CD4-positive, alpha-beta T cell treated with Interleukin-17A for 4 hours (primary cell): ENCODE results near the gene ULBP3.
A peak's percentile ranks its signal among the peaks of the same experiment; 100 is the strongest.
"Not testable (repeated sequence)": the region's sequence is repeated elsewhere in the genome, so short reads cannot be mapped to it uniquely, and the experiment has no call there.

ENCODE experiments used
- DNase-seq: peaks from one replicate; pipeline ENCODE4 v3.0.0-alpha.2; 2020; ENCODE audit warnings: mixed read lengths

Gene ULBP3

GRCh38 chr6:150075034-150075421, 6.1 kb upstream of the ULBP3 start:
- no peak for DNase-seq

DNA sequence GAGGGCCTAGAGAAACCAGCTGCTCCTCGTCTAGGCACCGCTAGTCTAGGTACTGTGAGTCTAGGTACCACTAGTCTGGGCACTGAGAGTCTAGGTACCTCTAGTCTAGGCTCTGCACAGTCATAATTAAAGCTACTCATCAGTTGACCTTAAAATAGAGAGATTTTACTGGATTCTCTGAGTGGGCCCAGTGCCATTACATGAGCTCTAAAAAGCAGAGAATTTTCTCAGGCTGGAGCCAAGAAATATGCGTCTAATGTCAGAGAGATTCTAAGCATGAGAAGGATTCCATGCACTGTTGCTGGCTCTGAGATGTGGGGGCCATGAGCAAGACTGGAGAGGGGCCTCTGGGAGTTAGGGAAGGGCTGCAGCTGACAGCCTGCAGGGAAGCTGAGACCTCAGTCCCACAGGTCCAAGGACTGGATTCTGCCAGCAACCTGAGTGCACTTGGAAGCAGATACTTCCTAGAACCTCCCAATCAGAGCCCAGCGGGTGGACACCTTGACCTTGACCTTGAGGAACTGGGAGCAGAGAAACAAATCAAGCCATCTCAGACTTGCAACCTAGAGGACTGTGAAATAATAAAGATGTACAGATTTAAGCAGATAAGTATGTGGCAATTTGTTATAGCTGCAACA, 5.6 kb upstream of the ULBP3 start:
- not testable (repeated sequence) for DNase-seq

DNA sequence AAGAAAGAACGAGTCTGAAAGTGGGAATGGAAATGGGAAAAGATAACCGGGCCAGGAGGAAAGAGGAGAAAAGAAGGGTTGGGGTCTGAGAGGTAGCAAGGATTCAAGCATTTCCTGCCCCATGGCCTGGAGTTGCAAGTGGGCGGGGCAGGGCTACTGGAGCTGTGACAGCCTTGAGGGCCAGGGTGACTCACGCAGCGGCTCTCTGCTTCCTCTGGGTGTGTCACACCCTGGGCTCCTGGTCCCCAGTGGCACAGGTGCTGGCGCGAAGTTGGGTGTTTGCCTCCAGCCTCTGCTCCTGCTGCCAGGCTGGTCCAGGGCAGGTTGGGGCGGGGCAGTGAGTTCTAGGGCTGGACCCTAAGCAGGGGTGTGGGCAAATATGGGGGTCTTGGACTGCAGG, 3.3 kb upstream of the ULBP3 start:
- DNase-seq: peak; percentile 63

GRCh38 chr6:150070236-150070818, 1.4 kb upstream of the ULBP3 start:
- no peak for DNase-seq

DNA sequence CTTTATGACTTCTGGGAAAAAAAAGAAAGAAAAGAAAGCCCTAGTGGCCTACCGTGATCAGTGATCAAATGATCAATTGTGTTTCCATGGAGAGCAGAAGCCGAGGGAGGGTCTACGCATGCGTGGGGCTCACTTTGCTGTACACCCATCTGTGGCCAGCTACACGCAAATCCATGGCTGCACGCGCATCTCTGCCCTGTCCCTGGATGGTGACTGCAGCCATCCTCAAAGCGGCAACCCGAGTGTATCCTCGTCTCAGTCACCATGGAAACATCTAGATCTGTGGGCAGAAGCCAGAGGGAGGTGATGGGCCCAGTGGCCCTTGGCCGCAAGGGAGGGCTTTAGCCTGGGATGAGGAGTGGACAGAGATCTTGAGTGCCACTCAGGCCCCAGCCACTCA, 785 bp upstream of the ULBP3 start:
- no peak for DNase-seq

- DNase-seq: no peak
Measured at GRCh38 chr6:150068151-150068550, 770 bp downstream of the ULBP3 start.

- no peak for DNase-seq
Measured at GRCh38 chr6:150065083-150065482, 3.8 kb downstream of the ULBP3 start.

DNA sequence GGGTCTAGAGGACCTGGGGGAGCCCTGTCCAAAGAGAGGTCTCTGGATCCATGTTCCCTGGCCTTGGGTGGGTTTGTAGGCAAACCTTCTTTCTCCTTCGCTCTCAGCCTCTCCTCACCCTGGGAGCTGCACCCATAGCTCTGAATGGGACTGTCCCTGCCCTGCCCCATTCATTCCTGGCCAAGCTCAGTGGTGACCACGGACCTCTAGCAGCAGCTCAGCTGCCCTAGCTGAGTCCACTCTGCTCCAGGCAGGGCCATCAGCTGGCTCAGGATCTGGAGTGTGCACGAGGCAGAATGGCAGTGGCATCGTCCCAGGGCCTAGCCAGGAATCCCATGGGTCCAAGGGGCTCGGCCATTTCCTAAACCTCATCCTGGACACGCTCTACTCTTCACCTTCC, 5.3 kb downstream of the ULBP3 start:
- no peak for DNase-seq

GRCh38 chr6:150059973-150060372, 8.9 kb downstream of the ULBP3 start:
- not testable (repeated sequence) for DNase-seq

GRCh38 chr6:150058986-150059385, 9.9 kb downstream of the ULBP3 start:
- DNase-seq: no peak

DNA sequence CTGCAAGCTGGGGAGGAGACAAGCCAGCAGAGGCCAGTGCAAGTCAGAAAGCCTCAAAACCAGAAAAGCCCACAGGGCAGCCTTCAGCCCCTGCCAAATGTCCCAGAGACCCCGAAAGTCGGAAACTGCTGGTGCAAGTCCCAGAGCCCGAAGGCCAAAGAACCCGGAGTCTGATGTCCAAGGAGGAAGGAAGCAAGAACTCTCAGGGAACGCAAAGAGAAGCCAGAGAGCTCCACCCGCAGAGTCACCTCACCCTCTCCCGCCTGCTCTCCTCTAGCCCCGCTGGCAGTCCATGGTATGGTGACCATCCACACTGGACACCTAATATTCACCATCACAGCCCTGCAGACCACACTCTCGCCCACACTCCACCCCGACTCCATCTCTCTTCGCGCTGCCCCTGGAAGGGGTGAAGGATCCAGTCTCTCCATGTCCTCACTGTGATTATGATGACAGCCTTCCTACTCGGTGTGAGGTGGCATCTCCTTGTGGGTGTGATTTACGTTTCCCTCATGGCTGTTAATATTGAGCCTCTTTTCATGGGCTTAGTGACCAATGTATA, 10.6 kb downstream of the ULBP3 start:
- no peak for DNase-seq

DNA sequence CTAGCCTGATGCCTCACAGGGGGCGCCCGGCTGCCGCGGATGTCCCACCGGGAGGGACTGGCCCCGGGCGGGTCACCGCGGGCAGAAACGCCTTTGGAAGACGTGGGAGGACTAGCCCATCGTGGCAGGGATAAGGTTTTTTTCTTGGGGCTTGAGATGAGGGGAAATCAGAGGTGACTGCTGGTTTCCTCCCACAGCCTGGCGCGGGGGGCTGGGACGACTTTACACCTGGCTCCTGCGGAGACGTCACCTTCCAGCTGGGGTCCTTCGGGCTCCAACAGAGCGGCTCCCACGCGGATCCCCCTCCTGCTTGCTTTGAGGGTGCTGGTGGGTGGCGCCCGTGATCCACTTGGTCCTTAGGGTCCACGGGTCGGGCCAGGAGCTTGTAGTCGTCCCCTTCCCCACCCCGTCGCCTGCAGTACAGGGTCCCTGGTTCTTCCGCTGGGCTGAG, 11.4 kb downstream of the ULBP3 start:
- no peak for DNase-seq

- no peak for DNase-seq
Measured at GRCh38 chr6:150056916-150057315, 12.0 kb downstream of the ULBP3 start.

GRCh38 chr6:150056156-150056555, 12.8 kb downstream of the ULBP3 start:
- DNase-seq: no peak

DNA sequence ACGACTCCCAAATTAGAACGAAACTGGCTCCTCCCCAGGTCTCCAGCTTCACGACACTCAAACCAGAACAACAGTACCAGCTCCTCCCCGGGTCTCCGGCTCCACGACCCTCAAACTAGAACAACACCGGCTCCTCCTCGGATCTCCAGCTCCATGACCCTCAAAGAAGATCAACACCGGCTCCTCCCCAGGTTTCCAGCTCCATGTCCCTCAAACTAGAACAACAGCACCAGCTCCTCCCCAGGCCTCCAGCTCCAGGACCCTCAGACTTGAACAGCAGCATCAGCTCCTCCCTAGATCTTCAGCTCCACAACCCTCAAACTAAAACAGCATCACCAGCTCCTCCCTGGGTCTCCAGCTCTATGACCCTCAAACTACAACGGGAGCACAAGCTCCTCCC, 13.8 kb downstream of the ULBP3 start:
- DNase-seq: no peak

DNA sequence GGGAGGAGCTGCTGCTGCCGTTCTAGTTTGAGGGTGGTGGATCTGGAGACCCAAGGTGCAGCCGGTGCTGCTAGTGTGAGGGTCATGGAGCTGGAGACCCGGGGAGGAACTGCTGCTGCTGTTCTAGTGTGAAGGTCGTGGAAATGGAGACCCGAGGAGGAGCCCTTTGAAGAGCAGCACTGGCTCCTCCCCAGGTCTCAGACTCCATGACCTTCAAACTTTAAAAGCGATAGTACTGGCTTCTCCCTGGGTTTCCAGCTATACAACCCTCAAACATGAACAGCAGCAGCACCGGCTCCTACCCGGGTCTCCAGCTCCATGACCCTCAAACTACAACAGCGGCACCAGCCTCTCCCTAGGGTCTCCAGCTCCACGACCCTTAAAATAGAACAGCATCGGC, 15.5 kb downstream of the ULBP3 start:
- DNase-seq: no peak

DNA sequence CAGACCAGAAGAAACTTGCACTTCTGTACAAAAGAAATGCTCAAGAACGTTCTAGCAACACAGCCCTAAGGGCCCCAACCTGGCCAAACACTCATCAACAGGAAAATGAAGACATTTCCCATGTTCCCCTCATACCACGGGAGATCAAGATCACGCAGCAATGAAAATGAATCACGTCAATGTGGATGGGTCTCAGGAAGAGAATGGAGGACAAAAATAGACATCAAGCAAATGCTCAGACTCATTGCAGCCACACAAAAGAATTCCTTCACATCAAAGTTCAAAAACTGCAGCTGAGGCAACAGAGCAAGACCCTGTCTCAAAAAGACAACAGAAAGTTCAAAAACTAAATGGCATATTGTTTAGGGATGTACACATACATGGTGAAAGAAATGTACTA, 18.1 kb downstream of the ULBP3 start:
- no peak for DNase-seq

DNA sequence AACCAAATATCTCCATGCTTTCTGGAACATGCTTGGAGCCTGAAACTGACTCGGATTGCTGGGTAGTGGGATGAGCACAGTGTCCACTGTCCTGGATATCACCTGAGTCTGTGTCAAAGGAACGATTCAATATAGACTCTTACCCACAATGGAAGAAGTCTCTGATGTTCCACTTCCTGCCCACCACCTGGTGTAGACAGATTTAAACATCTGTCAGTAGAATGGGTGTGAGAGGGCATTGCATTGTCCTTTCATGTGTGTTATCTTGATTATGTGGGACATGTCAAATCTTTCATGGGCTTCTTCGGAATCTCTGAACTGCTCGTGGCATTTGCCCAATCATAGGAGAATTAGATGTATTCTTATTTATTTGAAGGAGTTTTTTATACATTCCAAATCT, 20.8 kb downstream of the ULBP3 start:
- DNase-seq: no peak

DNA sequence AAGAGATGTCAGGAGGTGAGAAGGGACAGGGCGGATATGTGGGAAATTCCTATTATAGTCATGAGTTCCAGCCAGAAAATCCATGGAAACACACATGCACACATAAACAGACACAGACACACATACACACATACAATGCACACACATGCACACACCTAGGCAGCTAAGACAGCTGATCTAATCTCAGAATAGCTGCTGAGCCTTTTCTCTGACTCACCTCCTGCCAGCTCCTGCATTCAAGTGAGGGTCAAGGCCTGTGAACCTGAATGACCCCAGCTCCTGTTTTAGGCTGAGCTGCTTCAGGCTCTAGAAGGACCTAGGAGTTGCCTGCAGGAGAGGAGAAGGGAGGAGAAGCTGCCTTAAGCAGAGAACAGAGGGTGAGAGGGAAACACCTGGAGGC, 22.0 kb downstream of the ULBP3 start:
- DNase-seq: no peak

DNA sequence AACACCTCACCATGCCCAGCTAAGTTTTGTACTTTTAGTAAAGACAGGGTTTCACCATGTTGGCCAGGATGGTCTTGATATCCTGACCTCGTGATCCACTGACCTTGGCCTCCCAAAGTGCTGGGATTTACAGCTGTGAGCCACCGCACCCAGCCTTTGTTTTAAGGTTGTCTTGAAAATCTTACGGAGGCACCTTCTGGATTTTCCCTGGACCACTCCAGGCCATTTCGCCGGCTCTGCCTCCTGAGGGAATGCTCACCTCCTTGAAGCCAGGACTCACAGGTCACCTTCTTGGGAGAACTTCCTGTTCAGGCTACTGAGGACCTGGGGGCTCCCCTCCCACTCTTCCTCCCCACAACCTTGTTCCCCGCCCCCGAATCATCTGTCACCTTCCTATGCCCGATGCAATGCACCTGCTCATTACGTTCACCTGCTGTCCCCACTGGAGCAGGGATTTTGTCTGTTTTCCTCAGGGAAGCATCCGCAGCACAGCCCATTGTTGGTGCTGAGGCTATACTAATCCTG, 24.2 kb downstream of the ULBP3 start:
- DNase-seq: no peak

- DNase-seq: no peak
Measured at GRCh38 chr6:150043501-150044412, 25.2 kb downstream of the ULBP3 start.

DNA sequence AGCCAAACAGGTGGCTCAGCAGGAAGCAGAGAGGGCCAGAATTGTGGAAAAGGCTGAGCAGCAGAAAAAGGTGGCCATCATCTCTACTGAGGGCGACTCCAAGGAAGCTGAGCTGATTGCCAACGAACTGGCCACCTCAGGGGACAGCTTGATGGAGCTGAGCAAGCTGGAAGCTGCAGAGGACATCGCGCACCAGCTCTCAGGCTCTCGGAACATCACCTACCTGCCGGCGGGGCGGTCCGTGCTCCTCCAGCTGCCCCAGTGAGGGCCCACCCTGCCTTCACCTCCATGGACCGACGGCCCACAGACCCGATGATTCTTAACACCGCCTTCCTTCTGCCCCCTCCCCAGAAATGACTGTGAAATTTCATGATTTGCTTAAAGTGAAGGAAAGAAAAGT, 25.8 kb downstream of the ULBP3 start:
- no peak for DNase-seq
